HG03575 (cell line): ENCODE results near the gene PYGL.
"Not testable (repeated sequence)": the region's sequence is repeated elsewhere in the genome, so short reads cannot be mapped to it uniquely, and the experiment has no call there.

Source experiments
- ATAC-seq: cut with Tn5 transposase; IDR thresholded peaks from one replicate; pipeline ENCODE4 v1.9.1; 2021; ENCODE audit not compliant: unreplicated experiment, insufficient number of reproducible peaks, low FRiP score; ENCODE audit errors: extremely low read depth

The PYGL gene

DNA sequence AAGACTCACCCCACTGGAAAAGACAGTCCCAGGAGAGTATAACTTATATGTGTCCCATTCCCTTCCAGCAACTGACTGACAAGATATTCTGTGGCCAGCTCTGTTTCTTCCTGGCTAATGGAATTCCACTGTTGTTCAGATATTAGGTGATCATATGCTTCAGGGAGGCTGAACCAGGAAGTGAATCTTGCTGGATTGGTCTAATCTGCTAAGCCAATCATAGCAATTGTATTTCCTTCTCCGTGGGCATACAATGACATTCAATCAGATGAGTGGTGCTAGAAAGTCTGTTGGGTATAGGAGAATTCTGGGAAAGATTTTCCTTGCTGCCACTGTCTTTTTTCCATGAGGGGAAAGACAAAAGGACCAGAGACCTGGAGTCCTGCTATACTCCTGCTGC is 12.1 kb downstream of the PYGL start:
- ATAC-seq, result no peak

DNA sequence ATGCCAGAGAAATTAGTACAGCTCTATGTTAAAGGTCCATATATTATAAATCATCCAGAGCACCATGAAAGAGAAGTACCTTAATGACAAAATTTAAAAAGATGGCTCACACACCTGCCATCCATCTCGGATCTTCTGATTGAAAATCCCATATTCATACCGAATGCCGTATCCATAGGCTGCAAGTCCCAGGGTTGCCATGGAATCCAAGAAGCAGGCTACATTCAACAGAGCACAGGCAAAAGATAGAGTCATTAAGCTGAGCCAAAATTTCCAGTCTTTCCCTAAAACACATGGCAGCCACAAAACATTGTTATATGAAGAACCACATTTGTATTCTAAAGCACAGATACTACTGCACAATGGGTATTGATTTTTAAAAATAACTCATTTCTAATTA is 12.7 kb downstream of the PYGL start:
- no peak for ATAC-seq

- ATAC-seq, result no peak
Observed at GRCh38 chr14:50929506-50929905, 14.8 kb downstream of the PYGL start.

GRCh38 chr14:50928002-50928635 is 16.2 kb downstream of the PYGL start:
- no peak for ATAC-seq

DNA sequence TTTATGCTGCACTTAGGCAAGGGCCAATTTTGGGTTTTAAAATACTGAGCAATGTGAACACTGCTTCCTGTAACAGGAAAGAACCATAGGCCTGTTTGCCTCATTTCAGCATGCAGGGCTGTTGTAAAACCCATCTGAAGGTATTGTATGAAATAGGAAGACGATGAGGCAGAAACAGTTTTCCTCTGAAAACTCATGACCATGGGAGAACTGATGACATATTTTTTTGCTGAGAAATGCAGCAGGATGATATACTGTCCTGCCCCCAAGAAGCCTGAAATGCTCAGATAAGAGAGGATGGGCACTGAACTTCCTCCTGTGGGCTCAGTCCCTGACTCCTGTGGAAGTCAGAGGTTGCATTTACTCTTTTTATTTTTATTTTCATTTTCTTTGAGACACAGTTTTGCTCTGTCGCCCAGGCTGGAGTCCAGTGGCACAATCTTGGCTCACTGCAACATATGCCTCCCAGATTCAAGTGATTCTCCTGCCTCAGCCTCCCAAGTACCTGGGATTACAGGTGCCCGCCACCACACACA is 17.4 kb downstream of the PYGL start:
- no peak for ATAC-seq

DNA sequence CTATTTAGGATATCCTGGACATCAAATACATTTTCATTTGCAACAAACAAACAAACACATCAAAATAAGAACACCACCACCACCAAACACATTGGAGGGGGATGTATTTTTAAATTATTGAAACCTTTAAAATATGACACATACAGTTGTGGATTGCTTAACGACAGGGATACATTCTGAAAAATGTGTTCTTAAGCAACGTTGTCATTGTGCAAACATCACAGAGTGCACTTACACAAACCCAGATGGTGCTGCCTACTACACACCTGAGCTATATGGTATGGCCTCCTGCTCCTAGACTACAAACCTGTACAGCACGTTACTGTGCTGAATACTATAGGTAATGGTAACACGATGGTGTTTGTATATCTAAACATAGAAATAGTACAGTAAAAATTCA is 19.4 kb downstream of the PYGL start:
- ATAC-seq, result no peak

GRCh38 chr14:50924236-50924635 is 20.0 kb downstream of the PYGL start:
- no peak for ATAC-seq

GRCh38 chr14:50922803-50923202 is 21.5 kb downstream of the PYGL start:
- no peak for ATAC-seq

DNA sequence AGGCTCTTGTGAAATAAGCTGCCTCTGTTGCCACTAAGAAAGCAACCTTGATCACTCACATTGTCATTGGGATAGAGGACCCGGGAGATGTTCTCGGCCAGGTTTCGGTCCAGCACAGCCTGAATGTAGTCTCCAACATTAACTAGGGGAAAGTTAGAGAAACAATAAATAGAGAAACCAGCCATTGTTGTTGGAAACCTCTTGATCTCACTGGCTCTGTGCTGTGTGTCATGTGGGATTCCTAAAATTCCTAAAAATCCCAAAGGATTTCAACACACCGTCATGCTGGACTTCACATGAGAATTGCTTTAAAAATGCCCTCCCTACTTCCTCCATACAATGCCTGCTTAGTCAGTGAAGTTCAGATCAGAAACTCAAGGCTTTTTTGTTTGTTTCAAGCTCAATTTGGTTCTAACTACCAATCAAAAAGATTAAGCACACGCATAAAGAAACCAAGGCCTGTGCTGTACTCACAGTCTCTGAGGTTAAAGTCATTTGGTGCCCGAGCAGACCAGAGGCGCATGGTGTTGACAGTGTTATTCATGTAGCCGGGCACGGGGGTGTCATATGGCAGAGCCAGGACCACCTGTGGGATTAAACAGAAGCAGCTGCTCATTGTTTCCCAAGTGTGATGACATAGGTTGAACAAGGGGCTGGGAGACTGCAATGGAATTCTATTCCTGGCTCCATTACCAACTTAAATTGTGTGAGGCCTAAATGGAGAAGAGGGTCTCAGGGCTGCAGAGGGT is 23.6 kb downstream of the PYGL start:
- no peak for ATAC-seq

DNA sequence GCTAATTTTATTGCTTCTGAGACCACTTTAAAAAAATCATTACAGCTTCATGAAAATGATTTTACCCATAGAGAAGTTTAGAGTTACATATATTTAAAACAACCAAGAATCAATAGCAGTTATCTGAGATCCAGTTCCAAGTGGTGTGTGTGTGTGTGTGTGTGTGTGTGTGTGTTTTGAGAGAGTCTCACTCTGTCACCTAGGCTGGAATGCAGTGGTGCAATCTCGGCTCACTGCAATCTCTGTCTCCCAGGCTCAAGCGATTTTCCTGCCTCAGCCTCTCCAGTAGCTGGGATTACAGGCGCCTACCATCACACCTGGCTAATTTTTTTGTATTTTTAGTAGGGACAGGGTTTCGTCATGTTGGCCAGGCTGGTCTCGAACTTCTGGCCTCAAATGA is 24.8 kb downstream of the PYGL start:
- not testable (repeated sequence) for ATAC-seq

DNA sequence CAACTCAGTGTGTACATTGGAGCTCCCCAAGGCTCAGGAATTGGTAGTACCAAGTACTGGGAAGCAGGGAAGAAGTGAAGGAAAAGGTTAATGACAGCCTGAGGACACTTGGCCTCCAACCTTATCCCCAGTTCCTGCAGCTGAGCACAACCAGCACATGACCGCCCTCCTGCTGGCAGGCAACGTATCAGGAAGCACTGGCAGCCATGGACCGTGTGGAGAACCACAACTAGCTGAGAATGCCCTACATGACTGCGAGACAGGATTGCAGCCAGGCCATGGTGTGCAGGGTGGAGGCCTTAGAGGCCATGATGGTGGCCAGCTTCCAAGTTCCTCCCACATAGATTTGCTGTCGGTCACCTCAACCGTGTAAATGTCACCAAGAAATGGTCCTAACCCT is 26.8 kb downstream of the PYGL start:
- no peak for ATAC-seq

DNA sequence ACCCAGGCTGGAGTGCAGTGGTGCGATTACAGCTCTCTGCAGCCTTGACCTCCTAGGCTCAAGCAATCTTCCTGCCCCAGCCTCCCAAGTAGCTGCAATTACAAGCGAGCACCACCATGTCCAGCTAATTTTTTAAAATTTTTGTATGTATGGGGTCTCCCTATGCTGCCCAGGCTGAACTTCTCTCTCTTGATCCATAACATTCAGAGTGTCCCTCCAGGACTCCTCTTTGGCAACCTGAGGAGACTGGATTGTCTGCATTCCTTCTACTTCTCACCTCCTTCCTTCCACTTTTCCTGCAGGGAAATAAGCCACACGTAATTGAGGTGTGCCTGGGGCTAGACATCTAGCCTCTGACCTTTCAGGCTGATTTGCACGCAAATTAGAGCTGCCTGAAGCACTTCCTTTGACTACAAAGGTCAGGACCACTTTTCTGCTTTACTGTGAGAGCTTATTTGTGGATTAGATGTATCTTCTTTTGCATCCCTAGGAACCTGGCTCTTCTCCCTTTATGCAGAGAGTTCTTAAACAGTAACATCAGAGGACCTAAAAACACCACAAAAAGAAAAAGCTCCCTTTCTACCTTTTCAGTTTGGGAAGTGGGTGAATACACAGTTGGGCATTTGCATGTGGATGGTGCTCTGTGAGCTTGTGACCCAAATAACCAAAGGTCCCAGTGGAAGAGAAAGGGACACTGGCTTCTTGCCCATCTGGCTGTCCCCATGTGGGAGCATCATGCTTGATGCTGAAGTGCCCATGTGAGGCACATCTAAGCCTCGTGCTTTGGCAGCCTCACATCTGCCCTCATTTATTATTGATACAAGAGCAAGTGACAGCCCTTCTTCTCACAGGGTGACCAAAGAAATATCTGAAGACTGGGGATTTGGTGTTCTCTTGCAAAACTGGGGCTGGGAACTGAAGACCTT is 33.5 kb downstream of the PYGL start:
- ATAC-seq, result no peak

- ATAC-seq, result no peak
Observed at GRCh38 chr14:50906326-50907065, 37.8 kb downstream of the PYGL start.

- ATAC-seq, result no peak
Observed at GRCh38 chr14:50904719-50905118, 39.6 kb downstream of the PYGL start.

DNA sequence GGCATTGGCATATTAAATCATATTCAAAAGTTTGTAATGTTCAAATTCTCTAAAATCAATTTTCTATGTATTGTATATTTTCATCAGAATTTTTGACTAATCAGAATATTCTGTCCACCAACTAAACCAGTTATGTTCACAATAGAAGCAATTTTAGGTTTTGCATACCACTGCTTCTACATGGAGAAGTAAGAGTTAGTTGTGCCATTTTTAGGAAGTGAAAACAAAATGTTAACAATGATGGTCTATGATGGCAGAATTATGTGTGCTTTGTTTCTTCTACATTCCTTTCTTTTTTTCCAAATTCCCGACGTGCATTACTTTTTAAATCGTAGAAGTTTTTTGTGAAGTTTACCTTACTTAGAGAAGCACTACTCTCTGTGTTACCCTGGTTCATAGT is 42.9 kb downstream of the PYGL start:
- no peak for ATAC-seq

DNA sequence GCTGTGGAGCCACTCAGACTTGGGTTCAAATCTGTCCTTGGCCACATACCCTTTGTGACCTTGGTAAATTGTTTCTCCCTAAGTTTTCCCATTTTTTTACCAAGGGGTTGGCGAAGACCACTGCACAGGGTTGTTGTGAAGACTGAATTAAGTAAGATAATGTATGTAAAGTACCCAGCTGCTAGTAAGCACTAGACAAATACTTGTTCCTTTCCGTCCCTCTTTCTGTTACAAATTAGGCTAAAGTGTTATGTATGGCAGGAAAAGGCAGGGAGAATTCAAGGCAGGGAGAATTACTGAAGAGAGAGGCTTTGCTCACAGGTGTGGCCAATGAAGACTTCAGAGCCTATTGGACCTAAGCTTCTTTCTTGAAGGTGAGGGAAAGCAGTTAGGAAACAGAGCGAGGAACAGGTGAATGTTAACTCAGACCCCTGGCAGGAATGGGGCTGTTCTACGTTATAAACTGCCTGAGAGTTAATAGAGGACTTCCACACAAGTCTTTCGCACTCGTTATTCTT is 46.6 kb downstream of the PYGL start:
- no peak for ATAC-seq

DNA sequence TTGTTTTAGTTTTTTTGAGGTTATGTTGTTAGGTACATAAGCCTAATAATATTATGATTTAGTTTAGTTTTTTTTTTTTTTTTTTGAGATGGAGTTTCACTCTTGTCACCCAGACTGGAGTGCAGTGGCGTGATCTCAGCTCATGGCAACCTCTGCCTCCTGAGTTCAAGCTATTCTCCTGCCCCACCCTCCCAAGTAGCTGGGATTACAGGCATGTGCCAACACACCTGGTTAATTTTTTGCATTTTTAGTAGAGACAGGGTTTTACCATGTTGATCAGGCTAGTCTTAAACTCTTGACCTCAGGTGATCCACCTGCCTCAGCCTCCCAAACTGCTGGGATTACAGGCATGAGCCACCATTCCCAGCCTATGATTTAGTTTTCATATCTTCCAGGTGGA is 47.3 kb downstream of the PYGL start:
- not testable (repeated sequence) for ATAC-seq

DNA sequence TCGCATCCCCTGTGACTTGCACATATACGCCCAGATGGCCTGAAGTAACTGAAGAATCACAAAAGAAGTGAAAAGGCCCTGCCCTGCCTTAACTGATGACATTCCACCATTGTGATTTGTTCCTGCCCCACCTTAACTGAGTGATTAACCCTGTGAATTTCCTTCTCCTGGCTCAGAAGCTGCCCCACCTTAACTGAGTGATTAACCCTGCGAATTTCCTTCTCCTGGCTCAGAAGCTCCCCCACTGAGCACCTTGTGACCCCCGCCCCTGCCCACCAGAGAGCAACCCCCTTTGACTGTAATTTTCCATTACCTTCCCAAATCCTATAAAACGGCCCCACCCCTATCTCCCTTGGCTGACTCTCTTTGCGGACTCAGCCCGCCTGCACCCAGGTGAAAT is 47.9 kb downstream of the PYGL start:
- ATAC-seq, result not testable (repeated sequence)

DNA sequence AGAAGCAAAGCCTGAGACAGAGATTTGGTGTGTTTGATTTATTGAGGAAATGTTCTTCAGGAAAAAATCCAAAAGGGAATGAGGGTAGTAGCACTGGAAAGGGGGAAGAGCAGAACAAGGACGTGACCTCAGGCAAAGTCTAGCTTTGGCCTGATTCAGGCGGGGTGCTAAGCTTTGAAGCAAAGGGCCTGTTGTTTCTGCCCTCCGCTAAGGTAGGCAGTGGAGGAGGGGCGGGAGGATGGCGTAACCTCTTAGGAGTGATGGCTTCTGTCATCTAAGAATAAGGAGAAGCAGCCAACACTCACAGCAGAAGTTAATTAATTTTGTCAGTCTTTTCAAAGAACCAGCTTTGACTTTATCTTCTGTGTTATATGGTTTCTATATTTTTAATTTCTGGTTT is 52.0 kb downstream of the PYGL start:
- ATAC-seq, result no peak
